ENCODE results near the gene SHMT1. TPM values are rescaled to one million over a fixed set of nuclear protein-coding genes. Genes with fewer than 3 reads are reported as not detected.
A peak's percentile ranks its signal among the peaks of the same experiment; 100 is the strongest.
"Not testable (repeated sequence)": the region's sequence is repeated elsewhere in the genome, so short reads cannot be mapped to it uniquely, and the experiment has no call there.

The SHMT1 gene
- total RNA-seq (2014; rRNA removed; shearing (Covaris generic)), result 20.5 and 21.4 TPM in 2 replicates
- 28.6 and 32.3 TPM in 2 replicates for polyA plus RNA-seq (2015; cell fraction: cytosol; rRNA removed)
- polyA plus RNA-seq (2015; cell fraction: nucleus; rRNA removed), result 23.5 and 29.1 TPM in 2 replicates

DNA sequence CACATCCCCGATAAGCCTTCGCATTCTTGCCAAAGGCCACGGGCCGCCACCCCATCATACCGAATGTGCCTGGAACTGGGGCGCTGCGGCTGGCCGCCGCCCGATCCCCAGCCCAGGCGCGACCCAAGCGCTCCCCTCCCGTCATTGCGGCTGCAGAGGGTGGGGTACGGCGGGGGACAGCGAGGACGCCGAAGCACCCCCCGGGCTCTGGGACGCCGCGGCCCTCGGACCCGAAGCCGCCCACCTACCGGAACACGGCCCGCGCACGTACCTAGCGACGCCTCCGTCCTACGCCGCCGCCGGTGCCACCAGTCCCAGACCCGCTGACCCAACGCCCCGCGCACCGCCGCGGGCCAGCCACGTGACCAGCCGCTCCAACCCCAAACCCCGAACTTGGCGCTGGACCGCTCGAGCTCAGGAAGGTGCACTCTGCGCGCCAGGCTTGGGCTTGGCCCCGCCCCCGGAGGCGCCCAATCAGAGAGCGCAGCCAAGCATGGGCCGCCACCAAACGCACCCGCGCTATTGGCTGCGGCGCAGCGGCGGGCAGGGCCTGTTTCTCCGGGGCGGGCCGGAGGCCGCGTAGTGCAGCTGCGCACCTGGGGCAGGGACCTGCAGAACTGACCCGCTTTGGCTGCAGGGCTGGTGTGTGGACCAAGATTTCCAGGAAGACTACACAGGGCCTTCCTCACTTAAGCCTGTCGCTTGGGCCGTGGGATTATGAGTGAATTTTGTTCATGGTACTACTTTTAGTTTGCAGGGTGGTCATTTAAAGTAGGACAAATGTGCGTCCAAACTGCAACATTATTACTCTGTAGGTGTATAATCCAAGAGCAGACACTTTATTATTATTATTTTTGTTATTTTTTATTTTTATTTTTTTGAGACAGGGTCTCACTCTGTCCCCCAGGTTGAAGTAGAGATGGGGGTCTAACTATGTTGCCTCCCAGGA is at the start of gene SHMT1:
Gene SHMT1 (minus strand): TSS at position 450 of the 949 bp plus-strand sequence. CDS start 7,569 bp downstream, outside the sequence.
- in situ Hi-C loops (cut with HindIII; ENCODE audit: low pct_unique_long_range_greater_than_20kb, low sequenced_read_pairs), result no loop called here
- peak; percentile 87 for DNase-seq (ENCODE audit: low read depth, low spot score)

DNA sequence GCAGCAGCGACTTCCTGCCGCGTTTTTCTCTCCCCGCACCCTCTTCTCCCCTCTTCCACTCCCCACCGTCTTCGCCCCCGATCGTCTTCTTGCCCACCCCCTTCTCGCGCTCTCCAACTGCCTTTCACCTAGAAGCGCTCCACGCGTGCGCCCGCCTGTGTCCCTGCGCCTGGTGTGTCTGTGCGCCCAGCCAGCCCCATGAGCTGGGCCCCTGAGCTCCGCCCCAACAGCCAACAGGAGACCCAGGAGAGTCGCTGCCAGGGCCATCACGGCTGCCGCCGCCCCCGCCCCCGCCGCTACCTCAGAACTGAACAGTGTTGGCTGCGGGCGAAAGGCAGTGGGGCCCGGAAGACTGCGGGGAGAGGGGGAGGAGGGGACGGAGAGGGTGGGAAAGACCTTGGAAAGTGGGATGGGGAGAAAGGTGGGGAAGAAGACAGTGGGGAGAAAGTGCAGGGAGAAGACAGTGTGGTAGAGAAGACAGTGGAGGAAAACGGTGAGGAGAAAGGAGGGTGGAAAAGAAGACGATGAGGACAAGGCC is 48.7 kb upstream of the SHMT1 start:
- in situ Hi-C loops (cut with HindIII; ENCODE audit: low pct_unique_long_range_greater_than_20kb, low sequenced_read_pairs); DNase-seq (ENCODE audit: low read depth, low spot score): not testable (repeated sequence)

DNA sequence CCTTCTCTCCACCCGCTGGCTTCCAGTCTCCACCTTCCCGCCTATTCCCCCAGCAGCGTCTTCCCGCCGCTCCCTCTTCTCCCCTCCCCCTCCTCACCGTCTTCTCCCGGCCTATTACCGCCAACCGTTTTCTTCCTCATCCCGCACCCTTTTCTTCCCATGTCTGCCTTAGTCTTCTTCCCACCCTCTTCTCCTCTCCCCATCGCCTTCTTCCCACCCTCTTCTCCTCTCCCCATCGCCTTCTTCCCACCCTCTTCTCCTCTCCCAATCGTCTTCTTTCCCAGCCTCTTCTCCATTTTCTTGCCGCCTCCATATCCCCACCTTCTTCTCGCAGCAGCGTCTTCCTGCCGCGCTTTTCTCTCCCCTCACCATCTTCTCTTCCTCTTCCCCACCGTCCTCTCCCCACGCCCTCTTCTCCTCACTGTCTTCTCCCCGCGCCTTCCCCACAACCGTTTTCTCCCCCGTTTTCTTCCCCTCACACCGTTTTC is 48.1 kb upstream of the SHMT1 start:
- DNase-seq (ENCODE audit: low read depth, low spot score), result peak; percentile 10
- in situ Hi-C loops (cut with HindIII; ENCODE audit: low pct_unique_long_range_greater_than_20kb, low sequenced_read_pairs), result not testable (repeated sequence)

DNA sequence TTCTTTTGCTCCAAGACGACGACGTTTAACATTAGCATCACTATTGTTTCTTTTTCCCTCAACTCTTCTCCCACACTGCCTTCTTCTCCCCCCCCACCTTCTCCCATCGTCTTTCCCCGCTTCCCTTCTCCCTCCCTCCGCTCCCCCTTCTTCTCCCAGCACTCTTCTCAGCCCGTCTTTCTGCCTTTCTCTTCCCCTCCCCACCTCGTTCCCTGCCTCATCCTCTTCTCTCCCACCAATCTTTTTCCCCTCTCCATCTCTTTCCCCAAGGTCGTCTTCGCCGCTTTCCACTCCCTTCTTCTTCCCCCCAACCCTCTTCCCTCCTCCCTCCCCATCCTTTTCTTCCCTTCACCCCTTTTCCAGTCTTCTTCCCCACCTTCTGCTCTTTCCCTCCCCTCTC is 47.4 kb upstream of the SHMT1 start:
- peak; percentile 32 for DNase-seq (ENCODE audit: low read depth, low spot score)
- in situ Hi-C loops (cut with HindIII; ENCODE audit: low pct_unique_long_range_greater_than_20kb, low sequenced_read_pairs), result not testable (repeated sequence)

DNA sequence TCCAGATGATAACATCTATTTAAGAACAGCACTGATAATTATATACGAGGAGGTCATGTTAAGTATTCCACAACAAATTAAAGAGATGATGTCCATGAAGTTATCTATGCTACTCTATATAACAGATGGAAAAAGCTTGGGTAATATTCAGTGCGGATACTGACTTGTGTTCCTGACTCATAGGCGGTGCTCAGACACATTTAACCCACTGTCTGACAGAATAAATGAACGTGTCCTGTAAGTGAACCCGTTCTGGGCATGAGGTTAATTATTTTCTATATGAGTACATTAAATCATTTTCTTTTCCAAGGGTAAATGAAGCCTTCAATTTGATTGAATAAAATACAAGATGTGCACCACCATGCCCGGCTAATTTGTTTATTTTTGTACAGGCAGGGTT is 46.0 kb upstream of the SHMT1 start:
- DNase-seq (ENCODE audit: low read depth, low spot score), result peak; percentile 72

DNA sequence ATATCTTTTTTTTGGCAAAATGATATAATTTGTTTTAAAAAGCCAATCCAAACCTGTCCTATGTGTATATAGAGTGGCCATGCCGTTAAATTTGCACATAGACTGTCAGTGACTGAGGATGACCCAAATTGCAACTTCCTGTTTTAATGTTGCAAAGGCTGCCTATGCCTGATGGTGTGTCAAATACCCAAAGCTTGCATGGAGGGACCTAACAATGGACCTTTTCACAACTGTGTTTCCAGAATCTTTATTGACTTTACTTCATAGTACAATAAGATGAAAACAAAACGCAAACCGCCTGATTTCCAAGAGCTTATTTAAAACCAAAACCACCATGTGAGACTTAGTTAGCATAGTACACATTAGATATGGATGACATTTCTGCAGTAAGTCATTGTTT is 45.6 kb upstream of the SHMT1 start:
- in situ Hi-C loops (cut with HindIII; ENCODE audit: low pct_unique_long_range_greater_than_20kb, low sequenced_read_pairs), result not testable (repeated sequence)
- DNase-seq (ENCODE audit: low read depth, low spot score), result peak; percentile 90

More for the DNA sequence above, 46.0 kb upstream of the SHMT1 start:
- in situ Hi-C loops (cut with HindIII; ENCODE audit: low pct_unique_long_range_greater_than_20kb, low sequenced_read_pairs), result not testable (repeated sequence)

DNA sequence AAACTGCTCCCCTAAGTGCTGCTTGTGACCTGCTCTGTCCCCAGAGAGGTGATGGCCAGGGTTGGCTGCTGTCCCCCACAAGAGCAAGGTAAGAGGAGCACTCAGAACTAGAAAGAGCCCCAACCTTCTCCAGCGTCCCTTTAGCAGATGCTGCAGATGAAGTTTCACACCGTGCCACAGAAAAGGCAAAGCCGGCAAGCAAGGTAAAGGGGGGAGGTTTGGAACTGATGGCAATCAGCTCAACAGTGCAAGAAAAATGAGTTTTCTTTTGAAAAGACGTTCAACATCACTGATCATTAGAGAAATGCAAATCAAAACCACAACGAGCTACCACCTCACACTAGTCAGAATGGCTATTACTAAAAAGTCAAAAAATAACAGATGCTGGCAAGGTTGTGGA is 40.3 kb upstream of the SHMT1 start:
- DNase-seq (ENCODE audit: low read depth, low spot score); in situ Hi-C loops (cut with HindIII; ENCODE audit: low pct_unique_long_range_greater_than_20kb, low sequenced_read_pairs): not testable (repeated sequence)

DNA sequence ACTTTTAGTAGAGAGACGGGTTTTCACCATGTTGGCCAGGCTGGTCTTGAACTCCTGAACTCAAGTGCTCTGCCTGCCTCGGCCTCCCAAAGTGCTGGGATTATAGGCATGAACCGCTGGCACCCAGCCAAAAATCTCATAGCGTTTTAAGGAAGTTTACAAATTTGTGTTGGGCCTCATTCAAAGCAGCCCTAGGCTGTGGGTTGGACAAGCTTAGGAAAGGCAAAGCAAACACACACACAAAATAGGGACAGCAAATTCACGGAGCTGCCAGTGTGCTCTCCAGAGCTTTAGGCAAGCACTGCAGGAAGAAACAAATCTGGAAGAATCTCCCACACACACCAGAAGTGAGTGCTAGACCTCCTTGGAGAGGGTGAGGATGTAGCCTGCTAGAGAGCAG is 39.8 kb upstream of the SHMT1 start:
- DNase-seq (ENCODE audit: low read depth, low spot score); in situ Hi-C loops (cut with HindIII; ENCODE audit: low pct_unique_long_range_greater_than_20kb, low sequenced_read_pairs): not testable (repeated sequence)

DNA sequence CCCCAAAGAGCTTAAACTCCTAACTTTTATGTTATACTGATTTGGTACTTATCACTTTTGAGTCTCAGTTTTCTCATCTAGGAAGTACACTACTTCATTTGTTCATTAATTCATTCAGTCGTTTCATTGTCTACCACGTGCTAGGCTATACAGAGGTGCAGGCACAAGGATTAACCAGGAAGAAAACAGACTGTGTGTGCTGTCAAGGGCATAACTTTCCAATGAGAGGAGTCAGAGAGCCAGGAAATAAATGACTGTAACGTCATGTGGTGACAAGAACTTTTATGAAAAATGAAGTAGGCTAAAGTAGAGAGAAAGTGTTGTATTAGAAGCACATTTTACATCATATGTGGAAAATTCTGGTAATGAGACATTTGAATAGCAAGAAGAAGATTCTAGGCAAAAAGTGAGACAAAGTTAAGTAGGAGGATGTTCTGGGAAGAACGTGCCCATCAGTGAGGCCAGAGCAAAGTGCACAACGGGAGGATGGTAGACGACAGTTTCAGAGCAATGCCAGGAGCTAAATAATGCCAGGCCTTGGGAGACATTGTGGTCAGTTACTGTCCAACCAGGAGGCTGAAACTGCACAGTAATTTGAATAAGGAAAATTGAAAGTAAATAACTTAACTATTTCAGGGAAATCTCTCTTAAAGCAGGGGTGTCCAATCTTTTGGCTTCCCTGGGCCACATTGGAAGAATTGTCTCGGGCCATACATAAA is 38.7 kb upstream of the SHMT1 start:
- in situ Hi-C loops (cut with HindIII; ENCODE audit: low pct_unique_long_range_greater_than_20kb, low sequenced_read_pairs), result not testable (repeated sequence)
- DNase-seq (ENCODE audit: low read depth, low spot score), result peak; percentile 34

DNA sequence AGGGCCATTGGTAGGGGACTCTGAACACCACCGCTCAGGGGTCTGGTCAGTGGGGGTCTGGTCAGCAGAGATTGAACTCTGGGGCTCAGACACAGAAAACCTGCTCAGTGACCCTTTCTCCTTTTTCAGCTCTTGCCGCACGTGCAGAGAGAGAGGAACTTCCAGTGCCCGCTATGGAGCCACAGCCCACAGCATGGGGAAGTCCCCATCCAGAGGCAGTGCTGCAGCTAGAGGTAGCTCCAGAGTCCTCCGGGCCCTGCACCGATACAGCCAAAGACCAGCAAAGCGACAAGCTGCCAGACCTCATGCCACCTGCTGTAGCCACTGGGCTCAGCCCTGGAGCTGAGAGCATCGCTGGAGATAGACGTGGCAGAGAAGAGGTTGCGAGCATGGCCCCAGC is 25.4 kb upstream of the SHMT1 start:
- DNase-seq (ENCODE audit: low read depth, low spot score); in situ Hi-C loops (cut with HindIII; ENCODE audit: low pct_unique_long_range_greater_than_20kb, low sequenced_read_pairs): not testable (repeated sequence)

DNA sequence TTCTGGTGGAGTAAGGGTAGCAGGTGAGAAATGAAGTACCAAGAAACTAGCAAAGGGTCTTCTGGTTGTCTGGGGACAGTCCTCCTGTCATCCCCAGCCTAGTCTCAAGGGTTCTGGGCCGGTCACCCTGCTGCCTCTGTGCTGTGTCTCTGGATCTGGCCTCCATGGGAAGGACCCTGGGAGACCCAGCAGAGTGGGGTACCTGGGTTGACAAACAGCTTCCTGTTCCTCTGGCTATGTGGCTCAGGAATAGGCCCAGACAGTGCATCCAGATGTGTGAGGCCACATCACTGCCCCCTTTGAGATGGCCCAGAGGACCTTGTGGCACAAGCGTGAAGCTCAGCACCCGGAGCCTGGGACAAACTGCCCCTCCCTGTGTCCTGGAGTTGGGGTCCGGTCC is 24.9 kb upstream of the SHMT1 start:
- DNase-seq (ENCODE audit: low read depth, low spot score); in situ Hi-C loops (cut with HindIII; ENCODE audit: low pct_unique_long_range_greater_than_20kb, low sequenced_read_pairs): not testable (repeated sequence)

DNA sequence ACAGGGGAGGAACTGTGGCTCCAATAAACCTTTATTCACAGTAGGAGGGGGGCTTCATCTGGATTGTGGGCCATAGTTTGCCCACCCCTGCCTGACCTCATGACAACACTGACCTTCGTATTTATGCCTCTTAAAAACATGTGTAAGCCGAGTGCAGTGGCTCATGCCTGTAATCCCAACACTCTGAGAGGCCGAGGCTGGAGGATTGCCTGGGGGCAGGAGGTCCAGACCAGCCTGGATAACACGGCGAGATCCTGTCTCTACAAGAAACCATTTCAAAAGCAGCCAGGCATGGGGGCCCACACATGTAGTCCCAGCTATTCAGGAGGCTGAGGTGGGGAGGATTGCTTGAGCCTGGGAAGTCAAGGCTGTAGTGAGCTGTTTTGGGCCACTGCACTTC is 24.2 kb upstream of the SHMT1 start:
- DNase-seq (ENCODE audit: low read depth, low spot score); in situ Hi-C loops (cut with HindIII; ENCODE audit: low pct_unique_long_range_greater_than_20kb, low sequenced_read_pairs): not testable (repeated sequence)

DNA sequence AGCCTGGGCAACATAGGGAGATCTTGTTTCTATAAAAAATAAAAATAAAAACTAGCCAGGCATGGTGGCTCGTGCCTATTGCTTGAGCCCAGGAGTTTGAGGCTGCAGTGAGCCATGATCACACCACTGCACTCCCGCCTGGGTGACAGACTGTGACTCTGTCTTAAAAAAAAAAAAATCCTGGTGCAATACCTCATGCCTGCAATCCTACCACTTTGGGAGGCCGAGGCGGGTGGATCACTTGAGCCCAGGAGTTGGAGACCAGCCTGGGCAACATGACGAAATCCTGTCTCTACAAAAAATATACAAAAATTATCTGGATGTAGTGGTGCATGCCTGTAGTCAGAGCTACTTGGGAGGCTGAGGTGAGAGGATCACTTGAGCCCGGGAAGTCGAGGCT is 20.9 kb upstream of the SHMT1 start:
- in situ Hi-C loops (cut with HindIII; ENCODE audit: low pct_unique_long_range_greater_than_20kb, low sequenced_read_pairs); DNase-seq (ENCODE audit: low read depth, low spot score): not testable (repeated sequence)

DNA sequence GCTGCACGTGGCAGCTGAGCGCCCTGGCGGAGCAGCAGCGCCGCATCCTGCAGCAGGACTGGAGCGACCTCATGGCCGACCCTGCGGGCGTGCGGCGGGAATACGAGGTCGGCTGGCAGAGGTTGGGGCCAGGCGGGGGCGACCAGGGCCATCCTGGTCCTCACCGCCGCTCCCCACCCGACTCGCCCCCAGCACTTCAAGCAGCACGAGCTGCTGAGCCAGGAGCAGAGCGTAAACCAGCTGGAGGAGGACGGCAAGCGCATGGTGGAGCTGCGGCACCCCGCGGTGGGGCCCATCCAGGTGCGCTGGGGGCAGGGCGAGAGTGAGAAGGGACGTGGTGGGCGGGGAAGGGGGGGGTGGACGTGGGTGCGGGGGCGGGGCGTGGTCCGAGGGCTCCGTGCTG is 19.7 kb upstream of the SHMT1 start:
- in situ Hi-C loops (cut with HindIII; ENCODE audit: low pct_unique_long_range_greater_than_20kb, low sequenced_read_pairs), result not testable (repeated sequence)

DNA sequence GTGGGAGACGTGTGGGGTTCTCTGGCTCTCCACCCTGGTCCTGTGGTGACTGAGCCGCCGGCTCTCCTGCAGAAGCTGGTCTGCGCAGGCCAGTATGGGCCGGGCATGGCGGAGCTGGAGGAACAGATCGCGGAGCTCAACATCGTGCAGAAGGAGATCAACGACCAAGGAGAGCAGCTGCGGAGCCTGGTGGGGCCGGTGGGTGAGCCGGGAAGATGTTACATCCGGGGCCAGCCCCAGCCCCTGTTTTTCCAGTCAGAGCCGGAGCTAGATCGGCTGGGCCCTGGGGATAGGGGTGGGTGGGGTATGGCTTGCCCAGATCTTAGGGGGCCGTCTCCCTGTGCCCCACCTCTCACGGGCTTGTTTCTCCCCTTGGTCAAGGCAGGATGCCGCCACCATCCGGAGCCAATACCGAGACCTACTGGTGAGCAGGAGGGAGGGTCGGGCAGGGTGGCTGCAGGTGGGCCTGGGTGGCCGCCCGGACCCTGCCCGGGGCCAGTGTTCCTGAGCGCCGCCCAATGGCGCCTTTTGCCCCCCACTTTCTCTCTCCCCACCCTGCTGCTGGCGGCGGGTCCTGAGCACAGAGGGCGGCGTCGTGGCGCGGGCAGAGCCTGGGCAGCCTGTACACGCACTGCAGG is 19.2 kb upstream of the SHMT1 start:
- in situ Hi-C loops (cut with HindIII; ENCODE audit: low pct_unique_long_range_greater_than_20kb, low sequenced_read_pairs), result no loop called here
- DNase-seq (ENCODE audit: low read depth, low spot score), result no peak

More for the DNA sequence above, 19.7 kb upstream of the SHMT1 start:
- DNase-seq (ENCODE audit: low read depth, low spot score), result not testable (repeated sequence)

DNA sequence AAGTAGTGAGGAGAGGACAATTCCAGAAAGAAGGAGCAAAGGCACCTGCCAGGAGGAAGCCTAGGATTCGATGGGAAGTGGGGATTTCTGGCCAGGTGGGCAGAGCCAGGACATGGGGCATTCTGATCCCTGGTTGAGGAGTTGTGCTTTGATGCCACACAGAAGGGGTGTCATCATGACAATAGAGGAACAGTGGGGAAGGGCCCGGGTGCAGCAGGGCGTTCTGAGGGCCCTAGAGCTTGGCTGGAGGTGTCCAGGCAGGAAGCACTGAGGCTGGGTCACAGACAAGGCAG is 18.5 kb upstream of the SHMT1 start:
- DNase-seq (ENCODE audit: low read depth, low spot score), result no peak
- in situ Hi-C loops (cut with HindIII; ENCODE audit: low pct_unique_long_range_greater_than_20kb, low sequenced_read_pairs), result no loop called here

DNA sequence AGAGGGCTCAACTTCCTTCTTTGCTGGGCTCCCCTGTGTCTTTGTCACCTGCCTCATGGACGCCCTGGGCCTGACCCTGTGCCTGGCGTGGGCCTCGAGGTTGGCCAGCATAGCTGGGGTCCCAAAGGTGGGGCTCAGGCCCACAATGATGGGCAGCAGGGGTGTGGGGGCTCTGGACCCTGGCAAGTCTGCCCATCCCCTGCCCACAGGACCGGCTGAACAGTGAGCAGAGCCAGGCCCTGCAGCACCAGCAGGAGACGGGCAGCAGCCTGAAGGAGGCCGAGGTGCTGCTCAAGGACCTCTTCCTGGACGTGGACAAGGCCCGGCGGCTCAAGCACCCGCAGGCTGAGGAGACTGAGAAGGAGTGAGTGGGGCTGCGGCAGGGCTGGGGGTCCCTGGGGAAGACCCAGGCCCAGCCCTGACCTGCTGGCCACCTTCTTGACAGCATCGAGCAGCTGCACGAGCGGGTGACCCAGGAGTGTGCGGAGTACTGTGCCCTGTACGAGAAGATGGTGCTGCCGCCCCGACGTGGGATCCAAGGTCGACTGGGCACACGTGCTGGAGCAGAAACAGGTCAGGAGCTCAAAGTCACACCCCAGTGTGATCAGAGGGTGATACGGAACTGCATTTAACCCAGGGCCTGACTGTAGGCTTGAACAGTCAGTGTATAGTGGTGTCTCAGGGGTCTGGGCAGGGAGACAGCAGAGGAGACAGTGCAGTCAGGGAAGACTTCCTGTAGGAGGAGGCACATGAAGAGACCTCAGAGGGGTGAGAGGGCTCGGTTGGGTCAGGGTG is 18.0 kb upstream of the SHMT1 start:
- in situ Hi-C loops (cut with HindIII; ENCODE audit: low pct_unique_long_range_greater_than_20kb, low sequenced_read_pairs), result no loop called here

More for the DNA sequence above, 18.0 kb upstream of the SHMT1 start:
- DNase-seq (ENCODE audit: low read depth, low spot score), result no peak
